WERI-Rb-1 (cell line): Measurements from ENCODE around the gene ABR.
"Not testable (repeated sequence)": the region's sequence is repeated elsewhere in the genome, so short reads cannot be mapped to it uniquely, and the experiment has no call there.

Source experiments
- DNase-seq: peaks from one replicate; pipeline ENCODE4 v3.0.0-alpha.2; 2020
- H3K27ac ChIP-seq: fragments of 250-450 bp; sonication (Bioruptor Pico); 2 replicates; pipeline ENCODE4 v1.5.1; 2020; ENCODE audit warnings: mild to moderate bottlenecking, moderate library complexity
- H3K27me3 ChIP-seq: fragments of 250-450 bp; sonication (Bioruptor Pico); 2 replicates; pipeline ENCODE4 v1.5.1; 2021; ENCODE audit warnings: mild to moderate bottlenecking, low read depth, moderate library complexity; ENCODE audit not compliant: insufficient read depth, severe bottlenecking
- H3K36me3 ChIP-seq: fragments of 250-450 bp; sonication (Bioruptor Pico); 2 replicates; pipeline ENCODE4 v1.5.1; 2020; ENCODE audit warnings: mild to moderate bottlenecking, moderate library complexity
- H3K4me3 ChIP-seq: 2 replicates; pipeline ENCODE4 v1.5.1; 2011; ENCODE audit warnings: low read depth, mild to moderate bottlenecking, control low read depth, low read length
- H3K9me3 ChIP-seq: fragments of 250-450 bp; sonication (Bioruptor Pico); 2 replicates; pipeline ENCODE4 v1.5.1; 2021; ENCODE audit warnings: mild to moderate bottlenecking, moderate library complexity; ENCODE audit not compliant: severe bottlenecking
- TF ChIP-seq, protein P1 (sequence below): IDR thresholded peaks from 2 replicates; pipeline ENCODE4 v1.5.1; 2011; ENCODE audit warnings: low read depth, mild to moderate bottlenecking, control low read depth, inconsistent platforms, low read length

Gene ABR

DNA sequence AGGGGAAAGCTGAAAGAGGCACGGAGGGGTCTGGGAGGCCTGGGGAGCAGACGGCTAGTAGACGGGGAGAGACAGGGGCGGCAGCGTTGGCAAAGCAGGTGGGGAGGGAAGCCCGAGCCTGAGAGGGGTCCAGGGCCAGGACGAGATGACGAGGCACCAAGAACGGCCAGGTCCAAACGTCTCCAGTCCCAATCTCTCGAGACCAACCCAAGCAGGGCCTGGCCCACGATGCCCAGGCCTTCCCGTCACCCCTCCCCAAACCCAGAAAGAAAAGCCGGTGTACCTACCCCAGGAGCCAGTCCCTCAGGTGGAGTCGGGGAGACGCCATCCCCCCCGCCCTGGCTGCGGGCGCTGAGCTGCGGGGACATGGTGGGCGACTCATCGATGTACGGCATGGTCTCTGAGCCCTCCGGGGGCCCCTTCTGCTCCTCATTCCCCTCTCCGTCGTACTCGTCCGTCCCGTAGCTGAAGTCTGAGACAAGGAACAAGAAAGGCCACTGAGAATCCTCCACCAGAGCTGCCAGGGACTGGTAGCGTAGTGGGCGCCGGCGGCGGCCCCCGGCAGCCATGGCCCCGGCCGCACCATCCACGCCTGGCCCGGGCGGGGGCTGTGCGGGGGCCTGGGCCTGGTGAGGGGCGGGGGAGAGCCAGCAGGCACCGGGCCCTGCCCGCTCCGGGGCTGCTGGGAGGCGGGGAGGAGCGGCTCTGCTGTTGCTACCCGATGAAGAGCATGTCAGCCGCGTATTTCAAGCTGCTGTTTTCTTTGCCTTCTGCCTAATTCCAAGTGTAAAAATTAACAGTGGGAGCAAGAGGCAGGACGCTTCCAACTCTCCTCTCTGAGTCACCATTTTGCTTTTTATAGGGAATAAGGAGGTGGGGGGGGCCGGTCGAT, 54.6 kb downstream of the ABR start:
- DNase-seq: no peak
- Histone ChIP-seq H3K27ac (no peak overlapping the region), H3K36me3 (no peaks in the 10 kb centered on the region), H3K9me3 (no peaks in the 10 kb centered on the region), H3K27me3 (no peaks in the 10 kb centered on the region), H3K4me3 (no peak overlapping the region)
- TF ChIP-seq, protein P1, sequence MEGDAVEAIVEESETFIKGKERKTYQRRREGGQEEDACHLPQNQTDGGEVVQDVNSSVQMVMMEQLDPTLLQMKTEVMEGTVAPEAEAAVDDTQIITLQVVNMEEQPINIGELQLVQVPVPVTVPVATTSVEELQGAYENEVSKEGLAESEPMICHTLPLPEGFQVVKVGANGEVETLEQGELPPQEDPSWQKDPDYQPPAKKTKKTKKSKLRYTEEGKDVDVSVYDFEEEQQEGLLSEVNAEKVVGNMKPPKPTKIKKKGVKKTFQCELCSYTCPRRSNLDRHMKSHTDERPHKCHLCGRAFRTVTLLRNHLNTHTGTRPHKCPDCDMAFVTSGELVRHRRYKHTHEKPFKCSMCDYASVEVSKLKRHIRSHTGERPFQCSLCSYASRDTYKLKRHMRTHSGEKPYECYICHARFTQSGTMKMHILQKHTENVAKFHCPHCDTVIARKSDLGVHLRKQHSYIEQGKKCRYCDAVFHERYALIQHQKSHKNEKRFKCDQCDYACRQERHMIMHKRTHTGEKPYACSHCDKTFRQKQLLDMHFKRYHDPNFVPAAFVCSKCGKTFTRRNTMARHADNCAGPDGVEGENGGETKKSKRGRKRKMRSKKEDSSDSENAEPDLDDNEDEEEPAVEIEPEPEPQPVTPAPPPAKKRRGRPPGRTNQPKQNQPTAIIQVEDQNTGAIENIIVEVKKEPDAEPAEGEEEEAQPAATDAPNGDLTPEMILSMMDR: no peak

- H3K4me3 ChIP-seq: no peak overlapping the region
- H3K36me3 ChIP-seq: no peaks in the 10 kb centered on the region
- H3K9me3 ChIP-seq: no peaks in the 10 kb centered on the region
- H3K27ac ChIP-seq: no peak overlapping the region
- TF ChIP-seq, protein P1: no peak
- no peak for DNase-seq
- H3K27me3 ChIP-seq: no peaks in the 10 kb centered on the region
Measured at GRCh38 chr17:1123921-1124715, 55.7 kb downstream of the ABR start.

- DNase-seq: no peak
- peak overlapping the region; percentile 24; the same call in 1 of the 2 replicates for H3K27ac ChIP-seq
- H3K4me3 ChIP-seq: no peak overlapping the region
- H3K9me3 ChIP-seq: no peaks in the 10 kb centered on the region
- H3K36me3 ChIP-seq: no peaks in the 10 kb centered on the region
- TF ChIP-seq, protein P1: no peak
- H3K27me3 ChIP-seq: no peaks in the 10 kb centered on the region
Measured at GRCh38 chr17:1123393-1123831, 56.4 kb downstream of the ABR start.

DNA sequence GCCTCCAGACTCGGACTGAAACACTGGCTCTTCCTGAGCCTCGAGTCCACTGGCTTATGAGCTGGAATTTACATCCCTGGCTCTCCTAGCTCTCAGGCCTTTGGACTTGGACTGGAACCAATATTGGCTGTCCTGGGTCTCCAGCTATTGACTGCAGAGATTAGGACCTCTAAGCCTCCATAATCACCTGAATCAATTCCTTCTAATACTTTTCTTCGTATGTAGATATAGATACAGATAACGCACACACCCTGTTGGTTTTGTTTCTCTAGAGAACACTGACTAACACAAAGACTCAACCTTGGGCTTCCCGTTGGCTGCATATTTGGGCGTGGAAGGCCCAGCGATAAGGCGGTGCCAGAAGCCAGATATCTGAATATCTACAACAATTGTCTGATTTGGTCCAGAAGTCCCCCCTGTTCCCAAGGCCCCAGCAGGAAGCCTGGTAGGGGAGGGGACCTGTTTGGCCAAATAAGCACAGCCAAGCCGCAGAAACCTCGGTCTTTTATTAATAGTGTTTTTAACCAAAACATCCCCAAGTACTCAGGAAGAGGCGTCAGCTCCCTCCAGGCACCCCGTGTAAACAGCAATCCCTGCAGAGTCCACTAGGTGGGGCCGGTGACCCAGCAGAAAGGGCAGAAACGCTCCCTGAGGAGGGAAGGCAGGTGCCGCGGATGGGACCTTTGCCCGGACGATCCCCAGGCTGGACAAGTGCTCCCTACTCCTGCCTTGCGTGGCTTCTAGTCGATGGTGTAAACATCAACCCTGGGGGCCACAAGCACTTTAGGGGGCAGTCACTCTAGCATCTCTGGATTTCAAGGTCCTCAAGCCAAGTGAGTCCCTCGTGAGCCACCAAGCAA, 57.0 kb downstream of the ABR start:
- no peak overlapping the region for H3K4me3 ChIP-seq
- TF ChIP-seq, protein P1: peak; percentile 88
- H3K27me3 ChIP-seq: no peaks in the 10 kb centered on the region
- peak; percentile 87 for DNase-seq
- no peaks in the 10 kb centered on the region for H3K36me3 ChIP-seq
- peak overlapping the region; percentile 24 for H3K27ac ChIP-seq
- no peaks in the 10 kb centered on the region for H3K9me3 ChIP-seq

- not testable (repeated sequence) for H3K36me3 ChIP-seq, H3K27me3 ChIP-seq, H3K4me3 ChIP-seq, DNase-seq, H3K27ac ChIP-seq, H3K9me3 ChIP-seq
Measured at GRCh38 chr17:1121442-1121817, 58.4 kb downstream of the ABR start.
